Activated CD8-positive, alpha-beta memory T cell treated with anti-CD3 and anti-CD28 coated beads, Interleukin-2, amount 50 U/mL, for 48 hours (primary cell): ENCODE data around the gene ACRV1.
"Not testable (repeated sequence)": the region's sequence is repeated elsewhere in the genome, so short reads cannot be mapped to it uniquely, and the experiment has no call there.

Experiments
- DNase-seq: peaks from one replicate; pipeline ENCODE4 v3.0.0-alpha.2; 2020

The ACRV1 gene

GRCh38 chr11:125680747-125681146, at the start of gene ACRV1:
ACRV1 (minus strand) TSS chr11:125680847; CDS start chr11:125680780, 67 bp downstream.
- DNase-seq: no peak

DNA sequence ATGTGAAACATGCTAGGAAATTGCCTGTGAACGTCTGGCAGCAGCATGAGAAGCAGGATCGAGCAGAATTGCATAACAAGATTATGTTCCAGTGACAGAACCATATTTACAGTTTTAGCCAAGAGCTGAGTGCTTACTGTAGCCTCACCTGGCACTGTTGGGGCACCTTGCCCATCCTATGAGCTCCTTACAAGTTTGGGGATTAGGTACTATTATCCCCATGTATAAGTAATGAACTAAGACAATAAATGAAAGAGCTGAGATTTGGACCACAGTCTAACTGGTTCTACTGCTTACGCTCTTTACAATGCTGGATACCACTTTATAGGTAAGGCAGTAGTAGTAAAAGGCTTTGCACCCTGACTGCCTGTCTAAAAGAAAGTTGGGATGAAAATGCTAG, 48.3 kb upstream of the ACRV1 start:
- DNase-seq: no peak

DNA sequence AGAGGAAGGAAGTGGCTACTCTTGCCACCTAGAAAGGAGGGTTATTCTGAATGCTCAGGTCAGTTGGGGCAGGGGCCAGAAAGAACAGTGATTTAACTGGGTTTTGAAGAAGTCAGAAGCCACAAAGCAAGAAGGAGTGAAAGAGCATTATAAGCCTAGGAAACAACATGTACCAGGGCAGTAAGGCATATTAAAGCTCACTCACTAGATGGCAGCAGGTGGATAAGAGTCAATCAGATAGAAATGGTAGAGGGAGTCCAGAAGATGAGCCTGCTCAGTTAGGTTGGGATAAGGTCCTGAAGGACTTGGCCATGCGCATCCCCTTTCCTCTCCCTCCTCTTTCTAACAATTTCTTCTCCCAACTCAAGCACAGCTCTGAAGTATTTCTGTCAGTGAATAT, 43.5 kb upstream of the ACRV1 start:
- no peak for DNase-seq

GRCh38 chr11:125720781-125721180, 40.1 kb upstream of the ACRV1 start:
- DNase-seq: no peak

DNA sequence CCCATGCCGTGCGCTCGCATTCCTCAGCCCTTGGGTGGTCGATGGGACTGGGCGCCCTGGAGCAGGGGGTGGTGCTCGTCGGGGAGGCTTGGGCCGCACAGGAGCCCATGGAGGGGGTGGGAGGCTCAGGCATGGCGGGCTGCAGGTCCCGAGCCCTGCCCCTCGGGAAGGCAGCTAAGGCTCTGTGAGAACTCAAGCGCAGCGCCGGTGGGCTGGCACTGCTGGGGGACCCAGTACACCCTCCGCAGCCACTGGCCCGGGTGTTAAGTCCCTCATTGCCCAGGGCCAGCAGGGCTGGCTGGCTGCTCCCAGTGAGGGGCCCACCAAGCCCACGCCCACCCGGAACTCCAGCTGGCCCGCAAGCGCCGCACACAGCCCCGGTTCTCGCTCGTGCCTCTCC, 24.0 kb upstream of the ACRV1 start:
- not testable (repeated sequence) for DNase-seq

DNA sequence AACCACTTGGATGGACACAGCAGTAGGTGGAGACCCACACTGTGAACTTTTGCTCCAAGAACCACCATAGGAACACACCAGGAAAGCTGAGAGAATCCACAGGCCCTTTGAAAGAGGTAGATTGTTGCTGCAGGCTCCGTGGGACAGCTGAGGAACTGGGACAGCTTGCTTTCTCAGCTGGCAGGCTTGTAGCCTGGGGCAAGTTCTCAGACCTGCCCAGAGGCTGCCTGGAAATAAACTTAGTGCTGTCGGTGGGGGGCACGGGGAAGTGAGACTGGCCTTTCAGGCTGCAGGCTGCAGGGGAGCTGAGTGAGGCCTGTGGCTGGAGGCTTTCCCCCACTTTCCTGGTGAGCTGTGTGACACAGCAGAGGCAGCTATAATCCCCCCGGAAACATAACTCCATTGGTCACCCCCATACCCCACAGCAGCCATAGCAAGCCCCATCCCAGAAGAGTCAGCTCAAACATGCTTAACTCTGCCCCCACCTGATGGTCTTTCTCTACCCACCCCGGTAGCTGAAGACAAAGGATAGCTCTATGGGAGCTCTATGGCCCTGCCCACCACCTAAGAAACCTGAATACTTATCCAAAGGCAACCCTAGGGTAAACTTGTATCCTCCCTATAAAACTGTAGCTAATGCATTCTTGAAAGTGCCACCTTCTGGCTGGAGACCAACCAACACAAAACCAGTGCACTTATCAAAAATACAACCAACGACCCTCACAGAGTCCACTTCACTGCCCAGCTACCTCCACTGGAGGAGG, 21.4 kb upstream of the ACRV1 start:
- no peak for DNase-seq

DNA sequence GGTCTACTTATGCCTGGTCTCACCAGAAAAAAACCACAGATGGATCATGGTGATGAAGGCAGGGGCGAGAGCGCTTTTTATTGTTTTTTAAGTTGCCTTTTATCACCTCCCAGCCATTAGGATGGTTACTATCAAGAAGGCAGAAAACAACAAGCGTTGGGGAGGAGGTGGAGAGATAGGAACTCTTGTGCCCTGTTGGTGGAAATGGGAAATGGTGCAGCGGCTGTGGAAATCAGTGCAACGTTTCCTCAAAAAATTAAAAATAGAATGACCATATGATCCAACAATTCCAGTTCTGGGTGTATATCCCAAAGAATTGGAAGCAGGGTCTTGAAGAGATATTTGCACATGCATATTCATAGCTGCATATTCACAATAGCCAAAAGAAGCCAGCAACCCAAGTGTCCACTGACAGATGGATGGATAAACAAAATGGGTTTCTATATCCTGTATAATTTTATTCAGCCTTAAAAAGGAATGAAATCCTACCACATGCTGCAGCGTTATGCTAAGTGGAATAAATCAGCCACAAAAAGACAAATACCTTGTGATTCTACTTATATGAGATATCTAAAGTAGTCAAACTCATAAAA, 20.5 kb upstream of the ACRV1 start:
- no peak for DNase-seq

GRCh38 chr11:125694951-125695350, 14.3 kb upstream of the ACRV1 start:
- DNase-seq: no peak

- DNase-seq: no peak
These were observed 12.2 kb upstream of the ACRV1 start for GRCh38 chr11:125692887-125693286.

- no peak for DNase-seq
These were observed 9.4 kb upstream of the ACRV1 start for GRCh38 chr11:125690006-125690405.

DNA sequence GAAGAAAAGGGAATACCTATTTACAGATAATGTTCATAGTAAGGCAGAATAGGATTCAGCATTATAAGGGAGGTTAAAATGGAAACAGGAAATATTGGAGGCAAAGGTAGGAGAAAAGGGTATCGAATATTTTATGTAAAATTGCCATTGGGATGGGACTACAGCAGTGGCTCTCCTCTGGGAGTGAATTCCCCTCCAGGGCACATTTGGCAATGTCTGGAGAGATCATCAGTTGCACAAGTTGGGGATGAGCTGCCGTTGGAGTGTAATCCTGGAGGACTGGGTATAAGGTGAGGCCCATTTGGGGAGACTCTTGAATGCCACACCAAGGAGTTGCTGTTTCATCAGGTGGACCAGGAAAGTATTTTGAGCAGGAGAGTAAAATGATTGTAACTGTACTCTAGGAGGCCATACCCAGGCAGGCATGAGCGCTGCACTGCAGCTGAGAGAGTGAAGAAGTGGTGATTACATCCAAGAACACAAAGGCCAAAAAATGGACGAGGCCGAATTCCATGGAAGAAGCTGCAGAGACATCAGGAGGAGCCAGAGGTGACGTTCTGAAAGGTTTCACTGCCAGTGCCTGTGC, 8.7 kb upstream of the ACRV1 start:
- no peak for DNase-seq

GRCh38 chr11:125688632-125689031, 8.0 kb upstream of the ACRV1 start:
- no peak for DNase-seq

DNA sequence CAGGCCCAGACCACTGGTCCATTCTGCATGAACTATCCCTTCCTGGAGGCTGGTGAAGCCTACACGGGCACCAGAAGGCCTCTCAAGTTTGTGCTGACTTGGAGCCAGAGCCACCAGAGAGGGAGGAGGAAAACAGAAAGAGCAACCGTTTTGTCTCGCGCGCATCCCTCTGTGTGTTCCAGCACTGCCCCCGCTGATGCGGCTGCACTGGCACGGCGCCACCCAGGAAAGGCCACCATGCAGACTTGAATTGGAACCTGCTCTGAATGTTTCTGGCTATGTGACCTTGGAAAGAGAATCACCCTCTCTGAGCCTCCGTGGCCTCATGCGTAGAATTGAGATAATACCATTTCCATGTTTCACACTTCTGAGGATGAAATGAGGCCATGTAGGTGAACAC, 7.4 kb upstream of the ACRV1 start:
- no peak for DNase-seq

DNA sequence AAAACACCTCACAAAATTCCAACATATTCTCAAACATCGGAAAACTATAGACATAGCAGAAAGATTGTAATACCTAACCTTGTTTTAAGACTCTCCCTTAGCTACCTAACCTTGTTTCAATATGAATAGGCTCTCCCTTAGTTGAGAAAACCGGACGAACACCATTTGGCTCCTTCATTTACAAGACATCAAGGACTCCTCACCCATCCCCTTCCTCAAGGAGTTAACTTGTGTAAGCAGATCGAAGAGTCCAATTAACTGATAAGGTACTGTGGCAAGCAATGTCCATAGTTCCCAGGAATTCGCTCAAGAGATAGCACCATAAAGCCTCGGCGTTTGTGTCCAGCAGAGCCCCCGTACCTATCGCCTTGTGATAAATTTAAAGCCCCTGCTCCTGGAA, 4.6 kb upstream of the ACRV1 start:
- no peak for DNase-seq

GRCh38 chr11:125679837-125680236, 810 bp downstream of the ACRV1 start:
- DNase-seq: no peak

DNA sequence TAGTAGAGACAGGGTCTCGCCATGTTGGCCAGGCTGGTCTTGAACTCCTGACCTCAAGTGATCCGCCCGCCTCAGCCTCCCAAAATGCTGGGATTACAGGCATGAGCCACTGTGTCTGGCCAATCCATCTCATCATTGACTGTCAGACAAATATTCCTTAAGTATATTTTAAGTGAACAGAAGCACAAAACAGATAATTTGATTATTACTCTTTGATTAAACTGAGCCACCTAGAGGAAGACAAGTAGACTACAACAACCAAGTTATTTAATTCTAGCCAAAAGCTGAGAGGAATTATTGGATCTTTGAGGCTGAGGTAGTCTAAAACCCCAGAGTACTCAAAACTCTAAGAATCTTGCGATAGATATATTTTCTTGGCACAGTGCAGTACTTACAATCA, 1.2 kb downstream of the ACRV1 start:
- DNase-seq: no peak

DNA sequence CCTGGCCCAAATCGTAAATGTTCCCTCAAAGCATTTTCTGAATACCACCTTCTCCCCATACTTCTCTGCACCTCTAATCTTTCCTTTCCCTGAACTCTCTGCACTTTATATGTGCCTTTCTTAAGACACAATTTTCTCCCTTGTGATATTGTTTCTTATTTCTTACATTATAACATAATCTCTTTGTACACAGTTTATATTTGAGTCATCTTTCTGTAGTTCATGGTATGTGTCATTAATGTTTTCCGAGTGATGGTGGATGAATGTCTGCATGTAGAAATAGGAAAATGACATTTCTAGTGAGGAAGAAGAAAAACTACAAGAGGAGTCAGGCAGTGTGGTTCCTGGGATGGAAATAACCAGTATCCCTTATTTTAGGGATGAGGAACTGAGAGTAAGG, 5.5 kb downstream of the ACRV1 start:
- no peak for DNase-seq

DNA sequence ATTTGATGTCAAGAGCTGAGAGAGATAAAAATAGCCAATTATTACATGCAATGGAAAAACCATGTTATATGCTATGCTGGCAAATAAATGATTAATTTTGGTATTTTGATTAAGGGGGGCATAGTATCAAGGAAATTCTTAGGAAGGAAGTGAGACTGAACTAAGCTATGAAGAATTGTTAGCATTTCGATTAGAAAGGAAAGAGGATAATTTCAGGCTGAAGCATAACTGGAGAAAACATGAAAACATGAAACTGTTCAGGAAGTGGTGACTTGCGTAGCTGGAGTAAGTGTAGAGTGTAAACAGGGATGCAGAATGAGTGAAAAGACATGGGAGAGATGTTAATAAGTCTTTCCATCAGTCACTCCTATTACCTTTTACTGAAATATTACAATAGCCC, 6.4 kb downstream of the ACRV1 start:
- no peak for DNase-seq

DNA sequence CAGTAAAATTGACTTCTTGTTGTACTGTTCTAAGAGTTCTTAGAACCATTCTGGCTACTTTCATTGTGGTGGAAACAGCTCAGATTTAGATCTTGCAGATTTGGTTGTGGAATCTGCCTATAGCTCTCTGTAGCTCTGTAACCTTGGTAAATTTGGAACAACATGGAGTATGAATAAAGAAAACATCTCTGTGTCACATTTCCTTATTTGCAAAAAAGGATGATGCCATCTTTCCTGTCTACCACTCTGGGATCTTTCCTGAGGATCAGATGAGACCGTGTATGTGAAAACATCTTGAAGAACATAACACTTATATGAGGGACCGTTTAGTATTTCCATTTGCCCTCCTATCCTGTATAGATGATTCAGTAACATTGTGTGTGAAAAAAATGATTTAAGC, 9.1 kb downstream of the ACRV1 start:
- DNase-seq: no peak

- DNase-seq: no peak
These were observed 10.5 kb downstream of the ACRV1 start for GRCh38 chr11:125670172-125670571.

DNA sequence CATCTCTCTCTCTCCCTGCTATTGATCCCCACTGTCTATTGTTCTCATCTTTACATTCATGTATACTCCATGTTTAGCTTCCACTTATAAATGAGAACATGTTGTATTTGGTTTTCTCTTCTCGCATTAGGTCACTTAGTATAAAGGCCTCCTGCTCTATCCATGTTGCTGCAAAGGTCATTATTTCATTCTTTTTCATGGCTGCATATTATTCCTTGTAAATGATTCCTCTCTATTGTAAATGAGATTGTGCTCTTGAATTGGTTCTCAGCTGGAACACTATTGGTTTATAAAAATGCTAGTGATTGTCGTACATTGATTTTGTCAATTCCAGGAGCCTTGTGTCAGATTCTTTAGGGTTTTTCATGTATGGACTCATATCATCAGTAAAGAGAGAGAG, 13.5 kb downstream of the ACRV1 start:
- no peak for DNase-seq

DNA sequence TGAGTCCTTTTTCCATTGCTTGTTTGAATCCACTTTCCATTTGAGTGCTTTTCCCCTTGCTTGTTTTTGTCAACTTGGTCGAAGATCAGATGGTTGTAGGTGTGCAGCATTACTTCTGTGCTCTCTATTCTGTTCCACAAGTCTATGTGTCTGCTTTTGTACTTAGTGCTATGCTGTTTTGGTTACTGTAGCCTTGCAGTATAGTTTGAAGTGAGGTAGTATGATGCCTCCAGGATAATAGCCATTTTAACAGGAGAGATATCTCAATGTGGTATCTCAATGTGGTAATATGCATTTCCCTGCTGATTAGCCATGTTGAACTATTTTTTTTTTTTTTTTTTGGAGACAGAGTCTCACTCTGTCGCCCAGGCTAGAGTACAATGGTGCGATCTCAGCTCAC, 16.7 kb downstream of the ACRV1 start:
- DNase-seq: no peak

- no peak for DNase-seq
These were observed 18.0 kb downstream of the ACRV1 start for GRCh38 chr11:125662689-125663088.

DNA sequence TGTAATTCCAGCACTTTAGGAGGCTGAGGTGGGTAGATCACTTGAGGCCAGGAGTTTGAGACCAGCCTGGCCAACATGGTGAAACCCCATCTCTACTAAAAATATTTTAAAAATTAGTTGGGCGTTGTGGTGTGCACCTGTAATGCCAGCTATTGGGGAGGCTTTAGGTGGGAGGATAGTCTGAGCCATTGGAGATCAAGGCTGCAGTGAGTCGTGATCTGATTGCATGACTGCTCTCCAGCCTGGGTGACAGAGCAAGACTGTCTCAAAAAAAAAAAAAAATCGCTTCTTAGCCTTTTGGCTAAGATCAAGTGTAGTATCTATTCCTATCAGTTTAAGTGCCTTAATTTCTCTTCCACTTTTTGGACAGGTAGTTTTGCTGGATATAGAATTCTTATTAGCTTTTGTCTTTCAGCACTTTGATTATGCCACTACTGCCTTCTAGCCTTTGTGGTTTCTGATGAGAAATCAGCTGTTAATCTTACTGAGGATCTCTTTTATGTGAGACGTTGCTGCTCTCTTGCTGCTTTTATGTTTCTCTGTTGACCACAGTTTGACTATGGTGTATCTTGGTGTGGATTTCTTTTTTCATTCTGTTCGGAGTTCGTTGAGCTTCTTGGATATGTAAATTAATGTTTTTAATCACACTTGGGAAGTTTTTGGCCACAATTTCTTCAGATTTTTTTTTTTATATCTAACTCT, 31.0 kb downstream of the ACRV1 start:
- DNase-seq: no peak
